ENCODE data around the gene OIP5.
"Not testable (repeated sequence)": the region's sequence is repeated elsewhere in the genome, so short reads cannot be mapped to it uniquely, and the experiment has no call there.

OIP5 gene

GRCh38 chr15:41334293-41335120 lies 2.1 kb upstream of the OIP5 start:
- TF ChIP-seq MAX (IDR thresholded peaks at IDR 0.05; ENCODE audit: low read depth, low read length) (no peak), POLR2A (IDR thresholded peaks at IDR 0.05; ENCODE audit: extremely low read depth, insufficient read length) (no peak), MYC (IDR thresholded peaks at IDR 0.05; ENCODE audit: low read depth, low read length) (no peak), CTCF (IDR thresholded peaks at IDR 0.05; ENCODE audit: low read depth, low read length) (no peak)
- H3K4me3 ChIP-seq (ENCODE audit: low read depth, low read length) = peak overlapping the region; percentile 83
- DNase-seq (ENCODE audit: low read depth) = peak; percentile 22

- peak overlapping the region; percentile 83 for H3K4me3 ChIP-seq (ENCODE audit: low read depth, low read length)
- DNase-seq (ENCODE audit: low read depth) = peak; percentile 78
- TF ChIP-seq MAX (IDR thresholded peaks at IDR 0.05; ENCODE audit: low read depth, low read length) = no peak
- TF ChIP-seq CTCF (IDR thresholded peaks at IDR 0.05; ENCODE audit: low read depth, low read length) = no peak
- TF ChIP-seq POLR2A (IDR thresholded peaks at IDR 0.05; ENCODE audit: extremely low read depth, insufficient read length) = no peak
- TF ChIP-seq MYC (IDR thresholded peaks at IDR 0.05; ENCODE audit: low read depth, low read length) = no peak; the same call in 1 of the 2 replicates
These were observed 703 bp upstream of the OIP5 start for GRCh38 chr15:41333026-41333562.

GRCh38 chr15:41331833-41332193 lies 578 bp downstream of the OIP5 start:
- DNase-seq (ENCODE audit: low read depth) = no peak
- TF ChIP-seq POLR2A (IDR thresholded peaks at IDR 0.05; ENCODE audit: extremely low read depth, insufficient read length) (no peak), CTCF (IDR thresholded peaks at IDR 0.05; ENCODE audit: low read depth, low read length) (peak; percentile 42)
- H3K4me3 ChIP-seq (ENCODE audit: low read depth, low read length) = peak overlapping the region; percentile 88

- H3K4me3 ChIP-seq (ENCODE audit: low read depth, low read length) = peak overlapping the region; percentile 88
- no peak for DNase-seq (ENCODE audit: low read depth)
- no peak for TF ChIP-seq CTCF (IDR thresholded peaks at IDR 0.05; ENCODE audit: low read depth, low read length)
- TF ChIP-seq MAX (IDR thresholded peaks at IDR 0.05; ENCODE audit: low read depth, low read length) = no peak
- TF ChIP-seq MYC (IDR thresholded peaks at IDR 0.05; ENCODE audit: low read depth, low read length) = no peak
- no peak for TF ChIP-seq POLR2A (IDR thresholded peaks at IDR 0.05; ENCODE audit: extremely low read depth, insufficient read length)
These were observed 1.1 kb downstream of the OIP5 start for GRCh38 chr15:41331281-41331680.

- no peak for TF ChIP-seq MYC (IDR thresholded peaks at IDR 0.05; ENCODE audit: low read depth, low read length)
- TF ChIP-seq MAX (IDR thresholded peaks at IDR 0.05; ENCODE audit: low read depth, low read length) = no peak
- H3K4me3 ChIP-seq (ENCODE audit: low read depth, low read length) = no peak overlapping the region
- DNase-seq (ENCODE audit: low read depth) = no peak
These were observed 8.8 kb downstream of the OIP5 start for GRCh38 chr15:41323611-41324010.

- H3K4me3 ChIP-seq (ENCODE audit: low read depth, low read length); DNase-seq (ENCODE audit: low read depth): not testable (repeated sequence)
These were observed 11.5 kb downstream of the OIP5 start for GRCh38 chr15:41320805-41321330.
